GM12878 (cell line): Measurements from ENCODE around the gene LRRC26. TPM values are rescaled to one million over a fixed set of nuclear protein-coding genes. Genes with fewer than 3 reads are reported as not detected.
A peak's percentile ranks its signal among the peaks of the same experiment; 100 is the strongest.

ENCODE experiments used
- ATAC-seq: fragments of 200-7000 bp; cut with Tn5 transposase; 3 replicates; pipeline ENCODE4 v1.9.1; 2020; ENCODE audit warnings: mild to moderate bottlenecking, moderate library complexity
- BruUV-seq: library from RNA; stranded (reverse); fragments of 400-500 nt; replicated peaks from 2 replicates; lab custom pipeline; 2021; lab: Mats Ljungman, UMichigan
- CTCF ChIA-PET: fragments of 300-600 bp; sonication (Branson Sonifier 250); formaldehyde crosslinking; extraction: SDS; loops from one replicate; lab custom pipeline; 2021; ENCODE audit warnings: inconsistent platforms; lab: Yijun Ruan, JAX
- POLR2A ChIA-PET: fragments of 350-600 bp; formaldehyde crosslinking; extraction: SDS; loops from one replicate; lab custom pipeline; 2021; ENCODE audit warnings: inconsistent platforms; lab: Charles Lee
- RAD21 ChIA-PET: fragments of 300-600 bp; sonication (Branson Sonifier 250); formaldehyde crosslinking; loops from one replicate; lab custom pipeline; 2023; ENCODE audit warnings: antibody characterized with exemption; ENCODE audit not compliant: unreplicated experiment; lab: Charles Lee
- SMC1A ChIA-PET: fragments of 300-600 bp; sonication (Branson Sonifier 250); formaldehyde crosslinking; loops from one replicate; lab custom pipeline; 2023; ENCODE audit not compliant: unreplicated experiment, uncharacterized antibody; lab: Charles Lee
- DNase-seq: peaks from one replicate; pipeline ENCODE4 v3.0.0-alpha.2; 2011; ENCODE audit warnings: low read depth, low spot score
- FAIRE-seq: peaks from 3 replicates; lab custom pipeline; 2011; peaks lifted over from hg19 to GRCh38; lab: Jason Lieb, UNC
- H2AFZ ChIP-seq: 2 replicates; pipeline ENCODE4 v1.6.0; 2011; ENCODE audit warnings: low read depth, low read length, control low read depth; ENCODE audit not compliant: control insufficient read depth
- H3K27ac ChIP-seq: 2 replicates; pipeline ENCODE4 v1.5.1; 2011; ENCODE audit warnings: control low read depth; ENCODE audit not compliant: control insufficient read depth, insufficient read depth
- H3K27me3 ChIP-seq, 2 experiments: replicated peaks in 1 of 2; 2 replicates each; pipeline versions ENCODE4 v1.6.0 to v1.6.1; 2011; ENCODE audit warnings: low read length in 1 of 2; ENCODE audit not compliant: control insufficient read depth in 2 of 2, insufficient read depth in 2 of 2
- H3K36me3 ChIP-seq, 2 experiments: 2 replicates each; pipeline ENCODE4 v1.5.1; 2011; ENCODE audit warnings: low read length in 1 of 2; ENCODE audit not compliant: control insufficient read depth in 2 of 2, insufficient read depth in 2 of 2
- H3K4me1 ChIP-seq: 2 replicates; pipeline ENCODE4 v1.6.1; 2011; ENCODE audit warnings: mild to moderate bottlenecking, low read length, moderate library complexity, mixed read lengths; ENCODE audit not compliant: control insufficient read depth, insufficient read depth
- H3K4me2 ChIP-seq: 2 replicates; pipeline ENCODE4 v1.6.0; 2011; ENCODE audit warnings: control low read depth; ENCODE audit not compliant: control insufficient read depth, insufficient read depth
- H3K4me3 ChIP-seq: fragments of 200-600 bp; sonication (generic); 2 replicates; pipeline ENCODE4 v1.5.1; 2016
- H3K79me2 ChIP-seq: 2 replicates; pipeline ENCODE4 v1.6.0; 2011; ENCODE audit warnings: low read length; ENCODE audit not compliant: control insufficient read depth, insufficient read depth
- H3K9ac ChIP-seq: 2 replicates; pipeline ENCODE4 v1.8.0; 2011; ENCODE audit warnings: low read length, control low read depth, mixed read lengths; ENCODE audit not compliant: control insufficient read depth, insufficient read depth
- H3K9me3 ChIP-seq: replicated peaks from 3 replicates; pipeline ENCODE4 v1.5.1; 2011; ENCODE audit warnings: mild to moderate bottlenecking, low read length; ENCODE audit not compliant: control insufficient read depth, insufficient read depth
- H4K20me1 ChIP-seq: 2 replicates; pipeline ENCODE4 v1.6.0; 2011; ENCODE audit not compliant: control insufficient read depth, insufficient read depth
- ASH2L ChIP-seq: fragments of 300-600, 200-600 bp; sonication (generic); IDR thresholded peaks from 2 replicates; pipeline ENCODE4 v1.6.1; 2017; ENCODE audit warnings: low read depth, mild to moderate bottlenecking, borderline replicate concordance
- BCL3 ChIP-seq: IDR thresholded peaks from 2 replicates; pipeline ENCODE4 v1.6.1; 2011; ENCODE audit warnings: borderline replicate concordance, low read depth, mild to moderate bottlenecking, moderate library complexity, low read length; ENCODE audit not compliant: insufficient read depth, poor library complexity, severe bottlenecking
- BRCA1 ChIP-seq: IDR thresholded peaks from 2 replicates; pipeline ENCODE4 v1.6.1; 2011; ENCODE audit warnings: low read depth, low read length, improper control_type of control experiment
- CTCF ChIP-seq, 3 experiments: IDR thresholded peaks in 2 of 3; conservative IDR thresholded peaks in 1 of 3; 2 replicates each; pipeline ENCODE4 v1.5.1; 2011; ENCODE audit warnings: low read depth in 3 of 3, low read length in 3 of 3, mild to moderate bottlenecking in 3 of 3, control low read depth in 2 of 3, moderate library complexity in 2 of 3, inconsistent platforms in 1 of 3, mixed read lengths in 1 of 3; ENCODE audit not compliant: control insufficient read depth in 2 of 3, insufficient read depth in 1 of 3; ENCODE audit errors: extremely low read depth in 1 of 3
- FOXM1 ChIP-seq: IDR thresholded peaks from 2 replicates; pipeline ENCODE4 v1.6.1; 2012; ENCODE audit warnings: low read depth, mild to moderate bottlenecking, inconsistent platforms, low read length, moderate library complexity
- GABPA ChIP-seq: IDR thresholded peaks from 2 replicates; pipeline ENCODE4 v1.6.1; 2014; ENCODE audit warnings: antibody characterized with exemption, low read depth, mild to moderate bottlenecking, inconsistent platforms
- JUND ChIP-seq: IDR thresholded peaks from 2 replicates; pipeline ENCODE4 v1.6.1; 2012; ENCODE audit warnings: low read depth, mild to moderate bottlenecking, low read length, improper control_type of control experiment, moderate library complexity
- MTA3 ChIP-seq: IDR thresholded peaks from 2 replicates; pipeline ENCODE4 v1.6.1; 2012; ENCODE audit warnings: low read length, inconsistent platforms, borderline replicate concordance
- MXI1 ChIP-seq: fragments of 150-350 bp; IDR thresholded peaks from 2 replicates; pipeline ENCODE4 v1.6.1; 2011; ENCODE audit warnings: low read depth, mild to moderate bottlenecking, inconsistent platforms, low read length, improper control_type of control experiment
- PBX3 ChIP-seq: IDR thresholded peaks from 2 replicates; pipeline ENCODE4 v1.6.1; 2011; ENCODE audit warnings: mild to moderate bottlenecking, low read depth, low read length, moderate library complexity; ENCODE audit not compliant: insufficient replicate concordance
- POLR2AphosphoS2 ChIP-seq: IDR thresholded peaks from 2 replicates; pipeline ENCODE4 v1.6.1; 2011; ENCODE audit warnings: low read depth, mild to moderate bottlenecking, low read length, improper control_type of control experiment, moderate library complexity
- RB1 ChIP-seq: fragments of 450-650 bp; formaldehyde crosslinking; IDR thresholded peaks from 2 replicates; pipeline ENCODE4 v1.6.1; 2017; ENCODE audit warnings: mild to moderate bottlenecking, borderline replicate concordance
- RBBP5 ChIP-seq: fragments of 200-600 bp; sonication (generic); conservative IDR thresholded peaks from 2 replicates; pipeline ENCODE4 v1.6.1; 2016
- SMAD1 ChIP-seq: fragments of 450-650 bp; IDR thresholded peaks from 2 replicates; pipeline ENCODE4 v1.6.1; 2018; ENCODE audit warnings: mild to moderate bottlenecking, low read depth; ENCODE audit not compliant: partially characterized antibody
- SPI1 ChIP-seq: IDR thresholded peaks from 2 replicates; pipeline ENCODE4 v1.6.1; 2011; ENCODE audit warnings: low read depth, mild to moderate bottlenecking, low read length, moderate library complexity, borderline replicate concordance; ENCODE audit not compliant: insufficient read depth
- YY1 ChIP-seq: IDR thresholded peaks from 2 replicates; pipeline ENCODE4 v1.6.1; 2011; ENCODE audit warnings: low read depth, mild to moderate bottlenecking, low read length
- ZBTB33 ChIP-seq: fragments of 450-650 bp; IDR thresholded peaks from 2 replicates; pipeline ENCODE4 v1.6.1; 2017; ENCODE audit warnings: mild to moderate bottlenecking
- WGBS: methylation state at CpG from one replicate; pipeline ENCODE4 v1.1.6; 2016; ENCODE audit warnings: low lambda C conversion rate; ENCODE audit not compliant: insufficient replicate concordance, insufficient coverage; ENCODE audit errors: missing lambda C conversion rate; 5-methylcytosine and 5-hydroxymethylcytosine counted together
- in situ Hi-C: fragments of 300-500 bp; cut with MboI; formaldehyde crosslinking; loops from 9 replicates; pipeline ENCODE4 v1.14.3; 2018; ENCODE audit warnings: mixed read lengths
- intact Hi-C: fragments of 100-400 bp; cut with micrococcal nuclease; formaldehyde crosslinking; loops from one replicate; pipeline ENCODE4 v1.14.2; 2022; ENCODE audit not compliant: unreplicated experiment
- polyA plus RNA-seq, 11 experiments: library from polyadenylated mRNA; depleted of rRNA in 4 of 11; unstranded in 6 of 11; stranded (reverse) in 5 of 11; fragments of >200 nt; fragmentation: Nextera tagmentation in 4 of 11; fragmentation: Illumina TruSeq in 1 of 11; extraction: Ambion mirVana in 4 of 11; extraction: Trizol in 1 of 11; gene quantifications; 1 replicate in 1 of 11; 2 replicates in 10 of 11; pipeline versions ENCODE4 v1.2.1 to v1.2.3, GENCODE V29; 2011 to 2016; ENCODE audit warnings: inconsistent platforms in 2 of 11, missing spikeins in 2 of 11, low read depth in 1 of 11
- total RNA-seq, 4 experiments: library from RNA; depleted of rRNA in 3 of 4; stranded (reverse); fragments of >200 nt in 3 of 4; fragmentation: Illumina TruSeq in 1 of 4; extraction: Trizol in 1 of 4; gene quantifications; 2 replicates each; pipeline versions ENCODE4 v1.2.1 to v1.2.3, GENCODE V29; 2013 to 2021

LRRC26 gene
- total and polyA plus RNA-seq, 10 of the 15 experiments (the other 5 are each of a cell fraction or from before 2014, with no cell fraction given): 0.29 to 0.91 (median 0.64) TPM; not detected in 5

- Histone ChIP-seq H3K27me3 (no peaks in the 10 kb centered on the region), H3K4me2 (peak overlapping the region; percentile 93), H3K79me2 (peaks cover 43% of the 10 kb centered on the region)
- TF ChIP-seq ASH2L (no peak), YY1 (no peak), SPI1 (no peak), MTA3 (no peak), BCL3 (no peak), GABPA (no peak), MXI1 (no peak), RB1 (no peak), PBX3 (no peak), BRCA1 (no peak), CTCF (IDR thresholded peaks at IDR 0.05 in 2 of 3, conservative IDR thresholded peaks at IDR 0.05 in 1 of 3; ENCODE audit: control insufficient read depth in 2 of 3, extremely low read depth in 1 of 3, insufficient read depth in 1 of 3, low read depth in 3 of 3, low read length in 3 of 3) (no peak), SMAD1 (no peak), RBBP5 (no peak), POLR2AphosphoS2 (no peak), FOXM1 (no peak), JUND (no peak), ZBTB33 (no peak)
- TF ChIP-seq, all 136 proteins: peak for 0
- H3K27ac ChIP-seq: no peak overlapping the region
- peak overlapping the region; percentile 98 for H3K9ac ChIP-seq
- peak overlapping the region; percentile 95 for H3K4me3 ChIP-seq
- in situ Hi-C loops: no loop called here
- RAD21 ChIA-PET: no interaction called here
- TSS peak; percentile 78 for BruUV-seq
- ATAC-seq (no peak), DNase-seq (no peak), FAIRE-seq (no peak)
- H3K36me3 ChIP-seq: peaks cover 0 to 4% of the 10 kb centered on the region in 2 experiments; a peak in 1 of 4 replicates
- no peaks in the 10 kb centered on the region for H3K9me3 ChIP-seq
- intact Hi-C loops: no loop called here
- POLR2A ChIA-PET: interaction anchor here (0.6 to 8.0 kb wide), 5 partner anchors 16 to 139 kb away, joined by 3 to 68 read pairs (median 4); partner anchors contain the start of genes CYSRT1 and RNF208
- SMC1A ChIA-PET: interaction anchor here (0.6 kb wide), 1 partner anchor 90 kb away, joined by 3 read pairs; no protein-coding TSS in a partner anchor
- CTCF ChIA-PET: interaction anchor here (1.1 to 2.2 kb wide), 3 partner anchors 16 to 30 kb away, joined by 4 to 7 read pairs (median 5); partner anchors contain the start of genes ANAPC2 and SSNA1
- WGBS: 62% methylated on average over 7 of the region's 7 CpGs
- H3K4me1 ChIP-seq: peaks cover 34% of the 10 kb centered on the region
- H4K20me1 ChIP-seq: no peaks in the 10 kb centered on the region
- no peak overlapping the region for H2AFZ ChIP-seq
Measured at GRCh38 chr9:137206602-137207001, 36.8 kb upstream of the LRRC26 start.
